NCI-H2196 (cell line): Measurements from ENCODE around the gene TACC3.

Source experiments
- DNase-seq: peaks from one replicate; lab custom pipeline; 2025; ENCODE audit not compliant: unreplicated experiment; lab: John Stamatoyannopoulos, UW

TACC3 gene

DNA sequence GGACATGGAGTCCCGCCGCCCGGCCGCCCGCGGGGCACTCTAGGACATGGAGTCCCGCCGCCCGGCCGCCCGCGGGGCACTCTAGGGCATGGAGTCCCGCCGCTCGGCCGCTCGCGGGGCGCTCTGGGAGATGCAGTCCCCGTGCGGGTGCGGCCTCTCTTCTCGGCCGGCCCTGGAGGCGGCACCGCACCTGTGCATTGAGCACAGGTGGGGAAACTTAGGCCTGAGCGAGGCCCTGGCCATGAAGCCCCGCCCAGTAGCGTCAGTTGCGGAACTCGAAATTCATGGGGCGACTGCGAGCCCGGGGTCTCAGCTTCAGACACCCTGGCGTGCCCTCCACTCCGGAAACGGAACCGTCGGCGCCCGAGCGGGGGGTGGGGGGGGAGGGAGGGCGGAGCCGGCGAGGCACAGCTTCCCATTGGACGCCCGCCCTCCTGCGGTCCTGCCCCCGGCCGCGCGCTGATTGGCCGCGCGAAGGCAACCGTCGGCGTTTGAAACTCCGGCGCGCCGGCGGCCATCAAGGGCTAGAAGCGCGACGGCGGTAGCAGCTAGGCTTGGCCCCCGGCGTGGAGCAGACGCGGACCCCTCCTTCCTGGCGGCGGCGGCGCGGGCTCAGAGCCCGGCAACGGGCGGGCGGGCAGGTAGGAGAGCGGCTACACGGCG is at the start of gene TACC3, which contains the start of gene TMEM129:
TACC3 (plus strand) TSS at position 519 of the 663 bp plus-strand sequence. CDS start 1,901 bp downstream, outside the sequence.
TMEM129 (minus strand) TSS at position 321 of the 663 bp plus-strand sequence. CDS start 486 bp downstream, outside the sequence.
- peak; percentile 96 for DNase-seq

DNA sequence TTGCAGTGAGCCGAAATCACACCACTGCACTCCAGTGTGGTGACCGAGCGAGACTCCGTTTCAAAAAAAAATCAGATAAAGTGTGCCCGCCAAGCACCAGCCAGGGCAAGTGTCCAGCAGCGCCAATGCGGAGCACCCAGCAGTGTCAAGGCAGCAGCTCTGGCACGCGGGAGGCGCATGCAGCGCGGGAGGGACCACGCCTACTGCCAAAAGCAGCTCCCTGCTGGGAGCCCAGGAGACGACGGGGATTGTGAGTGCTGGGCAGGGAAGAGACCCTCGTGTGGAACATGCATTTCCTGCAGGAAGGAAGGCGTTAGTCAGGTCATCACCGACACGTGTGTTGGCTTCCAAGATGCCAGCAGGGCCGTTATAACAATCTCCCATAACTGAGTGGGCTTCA is 47.6 kb upstream of the TACC3 start:
- no peak for DNase-seq

DNA sequence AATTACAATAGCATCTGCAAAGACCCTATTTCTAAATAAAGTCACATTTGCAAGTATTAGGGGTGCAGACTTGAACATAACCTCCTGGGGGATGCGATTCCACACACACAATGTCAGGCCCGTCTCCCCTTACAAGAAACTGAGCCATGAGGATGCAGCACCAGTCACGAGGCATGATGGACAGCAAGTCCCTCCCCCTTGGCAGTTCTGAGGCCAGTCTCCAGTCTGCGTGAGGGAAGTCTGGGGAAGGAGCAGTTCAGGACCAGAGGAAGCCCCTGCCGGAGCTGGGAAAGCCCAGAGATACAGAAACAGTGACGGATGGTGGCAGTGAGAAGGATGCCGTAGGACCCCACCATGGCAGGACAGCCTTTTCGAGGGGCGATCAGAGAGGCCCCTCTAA is 46.6 kb upstream of the TACC3 start:
- no peak for DNase-seq

- no peak for DNase-seq
Observed at GRCh38 chr4:1675136-1675801, 46.1 kb upstream of the TACC3 start.

- DNase-seq: no peak
Observed at GRCh38 chr4:1675802-1676137, 45.6 kb upstream of the TACC3 start.

- DNase-seq: no peak
Observed at GRCh38 chr4:1676605-1677525, 44.5 kb upstream of the TACC3 start.

- no peak for DNase-seq
Observed at GRCh38 chr4:1678244-1678643, 43.1 kb upstream of the TACC3 start.

- DNase-seq: no peak
Observed at GRCh38 chr4:1682860-1683259, 38.5 kb upstream of the TACC3 start.

- no peak for DNase-seq
Observed at GRCh38 chr4:1683261-1683735, 38.0 kb upstream of the TACC3 start.

GRCh38 chr4:1683736-1684505 is 37.4 kb upstream of the TACC3 start, which contains the start of gene FAM53A:
FAM53A (minus strand) TSS chr4:1684313; CDS start chr4:1668741, 15,572 bp downstream.
- DNase-seq: peak; percentile 92

DNA sequence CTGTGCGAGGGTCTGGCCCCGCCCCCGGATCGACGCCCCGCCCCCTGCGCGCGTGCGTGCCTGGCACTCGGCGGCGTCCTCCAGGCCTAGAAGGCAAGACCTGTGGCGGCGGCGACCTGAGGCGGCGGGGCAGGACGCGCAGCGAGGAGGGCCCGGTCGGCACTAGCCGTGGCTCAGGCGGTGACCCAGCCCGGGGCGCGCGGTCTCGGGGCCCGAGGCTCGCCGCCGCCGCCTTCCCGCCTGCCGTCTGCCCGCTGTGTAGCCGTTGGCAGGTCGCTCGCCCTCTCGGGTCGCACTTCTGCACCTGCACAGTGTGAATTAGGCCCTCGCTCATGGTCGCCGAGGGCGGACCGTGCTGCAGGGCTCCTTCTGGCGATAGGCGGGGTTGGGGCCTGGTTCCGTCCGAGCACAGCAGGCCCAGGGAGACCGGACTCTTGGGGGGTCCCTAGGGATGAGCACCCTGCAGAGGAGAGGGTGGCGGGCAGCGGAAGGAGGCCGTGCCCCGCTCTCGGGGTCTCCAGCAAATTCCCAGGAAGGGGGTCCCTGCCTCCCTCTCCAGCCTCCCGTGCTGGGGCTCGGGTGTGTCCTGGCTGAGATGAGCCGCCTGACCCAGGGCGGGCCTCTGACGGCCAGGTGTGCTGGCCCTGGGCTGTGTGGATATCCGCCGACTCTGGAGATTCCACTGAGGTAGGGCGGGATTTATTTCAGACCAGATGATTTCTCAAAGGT is 36.7 kb upstream of the TACC3 start:
- DNase-seq: no peak

DNA sequence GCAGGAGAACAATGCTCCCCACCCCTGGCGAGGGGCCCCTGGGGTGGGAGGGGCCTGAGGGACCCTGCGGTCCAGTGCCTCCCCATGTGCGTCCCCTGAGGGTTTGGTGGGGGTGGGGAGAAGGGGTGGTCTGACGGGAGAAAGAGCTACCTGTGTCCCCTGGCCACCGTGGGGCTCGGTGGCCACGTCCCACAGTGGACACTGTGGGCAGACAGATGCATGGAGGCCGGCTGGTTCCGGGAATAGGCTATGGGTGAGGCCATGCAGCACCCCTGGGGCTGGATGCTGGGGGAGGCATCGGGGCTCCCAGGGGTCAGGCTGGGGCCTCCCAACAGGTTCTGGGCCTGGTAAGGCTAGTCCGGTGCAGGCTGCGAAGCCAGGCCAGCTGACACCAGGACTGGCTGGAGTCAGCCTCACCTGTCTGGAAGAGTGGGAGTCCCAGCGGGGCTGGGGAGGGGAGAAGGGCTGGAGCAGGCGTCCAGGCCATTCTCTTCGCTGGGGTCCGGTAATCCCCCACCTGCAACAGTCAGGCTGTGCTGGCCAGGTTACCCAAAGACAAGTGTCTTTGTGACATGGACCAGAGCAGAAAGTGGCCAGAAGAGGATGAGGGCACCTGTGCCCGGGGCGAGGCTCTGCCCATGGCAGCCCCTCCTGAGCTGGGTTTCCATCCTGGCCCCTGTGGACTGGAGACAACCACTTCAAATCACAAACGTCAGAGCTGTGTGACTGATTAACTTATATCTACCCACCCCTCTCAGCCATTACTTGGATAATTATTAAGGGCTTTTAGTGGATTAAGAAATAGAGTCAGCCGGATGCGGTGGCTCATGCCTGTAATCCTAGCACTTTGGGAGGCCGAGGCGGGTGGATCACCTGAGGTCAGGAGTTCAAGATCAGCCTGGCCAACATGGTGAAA is 35.8 kb upstream of the TACC3 start:
- no peak for DNase-seq

- no peak for DNase-seq
Observed at GRCh38 chr4:1686440-1687036, 34.8 kb upstream of the TACC3 start.

GRCh38 chr4:1690698-1691097 is 30.6 kb upstream of the TACC3 start:
- DNase-seq: no peak

DNA sequence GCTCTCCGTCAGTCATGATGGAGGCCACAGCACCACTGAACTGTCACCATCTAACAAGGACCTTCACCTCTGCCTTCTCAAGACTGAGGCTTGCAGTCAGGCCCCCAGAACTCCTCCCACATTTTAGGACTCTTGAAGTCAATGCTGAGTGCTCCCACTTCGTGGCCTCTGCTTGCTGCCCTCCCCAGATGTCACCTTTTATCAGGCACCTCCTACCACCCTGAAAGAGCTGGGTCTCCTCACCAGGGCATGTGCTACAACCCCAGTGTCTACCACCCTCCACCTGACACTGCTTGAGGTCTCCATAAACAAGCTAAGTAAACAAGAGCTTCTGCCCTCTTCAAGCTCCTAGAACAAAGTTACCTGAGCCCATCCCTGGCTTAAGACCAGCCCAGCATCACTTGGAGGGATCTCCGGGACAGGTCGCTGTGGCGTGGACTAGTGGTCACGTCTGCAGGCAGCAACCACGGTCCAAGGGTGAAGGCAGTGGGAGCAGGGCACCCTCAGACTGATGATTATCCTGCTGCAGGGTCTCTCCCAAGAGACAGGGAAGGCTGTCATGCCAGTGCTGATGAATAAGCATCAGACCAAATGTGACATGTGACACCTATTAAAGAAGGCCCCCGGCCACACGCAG is 29.5 kb upstream of the TACC3 start:
- DNase-seq: no peak

DNA sequence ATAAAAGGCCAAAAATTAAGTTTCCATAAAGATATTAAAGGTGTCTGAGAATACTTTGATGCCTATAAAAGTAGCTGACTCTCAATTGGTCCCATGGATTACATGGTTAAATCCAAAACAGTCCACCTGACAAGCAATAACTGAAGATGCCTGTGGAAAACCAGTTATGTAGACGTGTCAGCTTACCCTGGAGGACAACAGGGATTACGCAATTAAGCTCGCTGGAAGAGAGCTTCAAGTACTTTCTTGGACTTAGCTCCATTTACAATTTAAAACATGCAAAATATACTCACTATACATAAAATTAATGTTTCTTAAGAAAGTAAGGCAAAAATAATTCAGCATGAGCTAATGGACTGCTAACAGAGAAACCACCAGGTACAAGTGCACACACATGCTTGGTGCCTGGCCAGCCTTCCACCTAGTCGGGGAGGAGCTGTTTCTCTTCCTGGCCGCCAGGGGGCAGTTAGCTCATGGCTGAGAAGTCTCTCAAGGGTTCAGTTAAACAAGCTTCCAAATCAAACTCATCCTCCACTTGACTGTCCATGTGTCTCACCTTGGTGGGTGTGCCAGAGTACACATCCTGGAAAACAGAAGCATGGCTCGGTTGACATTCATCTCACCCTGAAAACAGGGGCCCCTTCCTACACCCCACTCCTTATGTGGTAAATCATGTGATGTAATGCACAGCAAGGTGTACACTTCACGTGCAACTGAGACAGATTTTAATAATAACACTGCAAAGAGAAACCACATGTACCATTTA is 28.0 kb upstream of the TACC3 start:
- peak; percentile 84 for DNase-seq

DNA sequence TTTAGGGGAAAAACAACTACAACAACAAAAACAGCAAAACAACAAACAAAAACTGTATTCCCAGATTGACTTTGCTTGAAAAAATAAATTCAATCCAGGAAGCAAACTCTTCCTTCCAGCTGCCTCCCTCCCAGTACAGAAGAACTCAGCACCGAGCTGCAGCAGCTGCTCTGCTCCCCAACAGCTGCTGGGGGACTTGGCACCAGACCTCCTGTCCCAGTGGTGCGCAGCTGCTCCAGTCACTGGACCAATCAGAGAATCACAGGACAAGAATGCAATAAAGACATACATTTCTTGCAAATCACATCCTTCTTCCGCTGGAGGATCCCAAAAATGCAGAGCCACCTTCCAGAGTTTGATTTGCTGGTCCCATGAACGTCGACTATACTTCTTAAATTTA is 25.4 kb upstream of the TACC3 start:
- no peak for DNase-seq
